SU-DHL-6 (cell line): ENCODE results near the gene FAM200A.

Experiments used
- H2AFZ ChIP-seq: fragments of 200-600 bp; sonication (generic); 2 replicates; pipeline ENCODE4 v1.6.1; 2014; ENCODE audit warnings: low read depth, mild to moderate bottlenecking, moderate library complexity, mixed read lengths, antibody characterized with exemption, low read length; ENCODE audit not compliant: severe bottlenecking
- H3F3A ChIP-seq: fragments of 200-600 bp; shearing (Covaris generic); 2 replicates; pipeline ENCODE4 v1.6.0; 2016; ENCODE audit warnings: antibody characterized with exemption, mild to moderate bottlenecking; ENCODE audit not compliant: insufficient read depth
- H3K27ac ChIP-seq: fragments of 200-600 bp; sonication (generic); 2 replicates; pipeline ENCODE4 v1.5.1; 2016; ENCODE audit warnings: low read depth, mild to moderate bottlenecking, low read length, moderate library complexity, mixed read lengths
- H3K27me3 ChIP-seq: fragments of 200-600 bp; sonication (generic), shearing (Covaris generic); 2 replicates; pipeline ENCODE4 v1.6.0; 2014; ENCODE audit warnings: mild to moderate bottlenecking, low read length
- H3K36me3 ChIP-seq: fragments of 200-600 bp; sonication (generic); 2 replicates; pipeline ENCODE4 v1.6.1; 2014; ENCODE audit warnings: mild to moderate bottlenecking, low read length, mixed read lengths
- H3K4me2 ChIP-seq: fragments of 300-600, 200-600 bp; shearing (Covaris generic), sonication (generic); 2 replicates; pipeline ENCODE4 v1.6.0; 2014; ENCODE audit warnings: low read length, low read depth, mild to moderate bottlenecking; ENCODE audit not compliant: poor library complexity, severe bottlenecking
- H3K4me3 ChIP-seq: fragments of 200-600 bp; sonication (generic); 2 replicates; pipeline ENCODE4 v1.5.1; 2014; ENCODE audit warnings: antibody characterized with exemption, low read length, mild to moderate bottlenecking, mixed read lengths; ENCODE audit not compliant: insufficient read depth, poor library complexity, severe bottlenecking
- H3K79me2 ChIP-seq: fragments of 200-600 bp; sonication (generic); 2 replicates; pipeline ENCODE4 v1.6.1; 2014; ENCODE audit warnings: mild to moderate bottlenecking, low read length, moderate library complexity; ENCODE audit not compliant: insufficient read depth
- H3K9ac ChIP-seq: fragments of 200-600 bp; sonication (generic); 2 replicates; pipeline ENCODE4 v1.7.0; 2014; ENCODE audit warnings: mild to moderate bottlenecking, low read length
- H3K9me2 ChIP-seq: fragments of 200-600 bp; sonication (generic); replicated peaks from 2 replicates; pipeline ENCODE4 v1.6.1; 2014; ENCODE audit warnings: low read length; ENCODE audit not compliant: insufficient read depth
- H3K9me3 ChIP-seq: fragments of 200-600 bp; sonication (generic); 2 replicates; pipeline ENCODE4 v1.6.1; 2014; ENCODE audit warnings: low read length, mixed read lengths; ENCODE audit not compliant: insufficient read depth
- H4K20me1 ChIP-seq: fragments of 200-600 bp; sonication (generic); 2 replicates; pipeline ENCODE4 v1.6.1; 2014; ENCODE audit warnings: low read depth, mild to moderate bottlenecking, antibody characterized with exemption, low read length, moderate library complexity, mixed read lengths
- CTCF ChIP-seq: fragments of 200-600 bp; sonication (generic); IDR thresholded peaks from one replicate; pipeline ENCODE4 v1.5.1; 2017; ENCODE audit warnings: antibody characterized with exemption, mild to moderate bottlenecking, low read length, moderate library complexity; ENCODE audit not compliant: insufficient read depth, poor library complexity, severe bottlenecking
- EZH2phosphoT487 ChIP-seq: fragments of 200-600 bp; sonication (generic), shearing (Covaris generic); conservative IDR thresholded peaks from 2 replicates; pipeline ENCODE4 v1.6.1; 2018; ENCODE audit warnings: mild to moderate bottlenecking, antibody characterized with exemption, low read length, moderate library complexity, mixed read lengths

The FAM200A gene

DNA sequence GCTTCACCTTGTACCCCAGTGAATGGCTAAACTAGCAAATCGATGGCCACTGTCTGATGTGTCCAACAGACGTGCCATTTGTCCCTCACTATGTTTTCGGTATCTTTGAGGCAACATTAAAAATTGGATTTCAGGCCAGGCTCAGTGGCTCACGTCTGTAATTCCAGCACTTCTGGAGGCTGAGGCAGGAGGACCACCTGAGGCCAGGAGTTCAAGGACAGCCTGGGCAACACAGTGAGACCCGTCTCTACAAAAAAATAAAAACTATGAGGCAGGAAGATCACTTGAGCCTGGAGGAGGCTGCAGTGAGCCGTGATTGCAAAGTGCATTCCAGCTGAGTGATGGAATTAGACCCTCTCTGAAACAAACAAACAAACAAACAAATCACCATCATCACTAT is 8.0 kb downstream of the FAM200A start:
- no peak overlapping the region for H3K4me3 ChIP-seq
- H3K9me3 ChIP-seq, result peaks cover 14% of the 10 kb centered on the region; the same call in 1 of the 2 replicates
- H2AFZ ChIP-seq, result no peak overlapping the region
- H3K9me2 ChIP-seq, result no peaks in the 10 kb centered on the region
- no peak overlapping the region for H3K4me2 ChIP-seq
- no peaks in the 10 kb centered on the region for H3K36me3 ChIP-seq
- TF ChIP-seq EZH2phosphoT487 (no peak), CTCF (no peak)
- H3F3A ChIP-seq, result 0 out of 2 replicates have a peak, but pooled peaks cover 6% of the 10 kb centered on the region
- no peaks in the 10 kb centered on the region for H3K27me3 ChIP-seq
- H3K9ac ChIP-seq, result no peak overlapping the region
- no peaks in the 10 kb centered on the region for H4K20me1 ChIP-seq
- no peak overlapping the region for H3K27ac ChIP-seq
- H3K79me2 ChIP-seq, result no peaks in the 10 kb centered on the region

DNA sequence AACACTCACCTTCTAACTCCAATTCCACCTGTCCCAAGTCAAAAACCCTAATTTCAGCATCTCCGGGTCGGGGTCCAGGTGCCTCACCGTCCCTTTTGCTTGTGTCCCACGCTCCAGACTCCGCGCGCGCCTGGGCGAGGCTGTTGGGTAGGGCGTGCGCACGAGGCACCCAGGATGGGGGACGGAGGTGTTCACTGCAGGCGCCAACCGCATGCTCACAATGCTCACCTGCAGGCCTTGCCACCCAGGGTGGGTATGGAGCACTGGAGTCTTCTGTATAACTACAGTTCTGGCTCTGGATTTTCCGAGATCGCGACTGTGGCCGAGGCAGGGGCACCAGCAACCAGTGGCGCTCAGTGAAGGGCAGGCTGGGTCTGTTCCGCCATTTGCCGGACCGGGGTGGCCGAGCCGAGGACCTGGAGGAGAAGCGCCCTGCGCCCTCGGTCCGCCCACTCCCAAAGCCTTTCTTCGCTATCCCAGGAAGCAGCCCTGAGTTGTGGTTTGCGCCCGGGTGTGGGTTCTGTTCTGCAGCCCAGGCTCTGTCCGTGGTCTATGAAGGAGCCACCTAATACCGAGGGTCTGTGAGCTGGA is 8.7 kb downstream of the FAM200A start:
- Histone ChIP-seq H3K79me2 (no peaks in the 10 kb centered on the region), H3F3A (0 out of 2 replicates have a peak, but pooled peaks cover 6% of the 10 kb centered on the region), H3K9me3 (peaks cover 14% of the 10 kb centered on the region; the same call in 1 of the 2 replicates), H3K4me2 (no peak overlapping the region), H3K27me3 (no peaks in the 10 kb centered on the region), H2AFZ (no peak overlapping the region), H3K4me3 (no peak overlapping the region), H3K9me2 (no peaks in the 10 kb centered on the region), H3K27ac (no peak overlapping the region), H4K20me1 (no peaks in the 10 kb centered on the region), H3K36me3 (no peaks in the 10 kb centered on the region), H3K9ac (no peak overlapping the region)
- TF ChIP-seq CTCF, result no peak
- TF ChIP-seq EZH2phosphoT487, result no peak

GRCh38 chr7:99541212-99541611 is 10.7 kb downstream of the FAM200A start:
- Histone ChIP-seq H3K4me3 (no peak overlapping the region), H3F3A (no peaks in the 10 kb centered on the region), H3K27me3 (no peaks in the 10 kb centered on the region), H3K9me3 (peaks cover 14% of the 10 kb centered on the region; the same call in 1 of the 2 replicates), H3K27ac (no peak overlapping the region), H2AFZ (no peak overlapping the region), H4K20me1 (no peaks in the 10 kb centered on the region), H3K79me2 (no peaks in the 10 kb centered on the region), H3K36me3 (no peaks in the 10 kb centered on the region), H3K4me2 (no peak overlapping the region), H3K9ac (no peak overlapping the region), H3K9me2 (no peaks in the 10 kb centered on the region)
- no peak for TF ChIP-seq CTCF
- TF ChIP-seq EZH2phosphoT487, result no peak

GRCh38 chr7:99540542-99540941 is 11.4 kb downstream of the FAM200A start:
- H3K4me2 ChIP-seq, result no peak overlapping the region
- H3K27me3 ChIP-seq, result no peaks in the 10 kb centered on the region
- no peaks in the 10 kb centered on the region for H3K79me2 ChIP-seq
- no peak overlapping the region for H3K27ac ChIP-seq
- H3K9me3 ChIP-seq, result peaks cover 14% of the 10 kb centered on the region; the same call in 1 of the 2 replicates
- no peaks in the 10 kb centered on the region for H3F3A ChIP-seq
- no peaks in the 10 kb centered on the region for H3K36me3 ChIP-seq
- H3K4me3 ChIP-seq, result no peak overlapping the region
- H3K9me2 ChIP-seq, result no peaks in the 10 kb centered on the region
- H2AFZ ChIP-seq, result no peak overlapping the region
- TF ChIP-seq CTCF (no peak), EZH2phosphoT487 (no peak)
- H4K20me1 ChIP-seq, result no peaks in the 10 kb centered on the region
- no peak overlapping the region for H3K9ac ChIP-seq
